Epithelial cell of prostate (primary cell): ENCODE data around the gene IQCK.
"Not testable (repeated sequence)": the region's sequence is repeated elsewhere in the genome, so short reads cannot be mapped to it uniquely, and the experiment has no call there.

Experiments
- DNase-seq: peaks from one replicate; pipeline ENCODE4 v3.0.0-alpha.2; 2011; ENCODE audit warnings: low read depth, low spot score
- H3K27ac ChIP-seq: fragments of 450-650 bp; 2 replicates; pipeline ENCODE4 v1.5.1; 2017; ENCODE audit warnings: mild to moderate bottlenecking

The IQCK gene

DNA sequence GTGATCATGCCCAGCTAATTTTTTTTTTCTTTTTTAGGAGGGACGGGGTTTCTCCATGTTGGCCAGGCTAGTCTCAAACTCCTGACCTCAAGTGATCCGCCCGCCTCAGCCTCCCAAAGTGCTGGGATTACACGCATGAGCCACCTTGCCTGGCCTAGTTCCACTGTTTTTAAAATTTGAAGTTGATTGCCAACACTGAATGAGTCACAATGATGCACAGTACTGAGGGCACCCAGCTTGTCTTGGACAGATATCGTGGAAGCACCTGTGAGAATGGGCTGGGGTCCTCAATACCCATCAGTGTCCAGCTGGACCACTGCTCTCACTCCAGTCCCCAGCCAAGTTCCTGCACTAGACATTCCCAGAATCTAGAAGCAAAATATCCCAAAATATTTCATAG, 2.5 kb upstream of the IQCK start:
- peak overlapping the region; percentile 24 for H3K27ac ChIP-seq
- DNase-seq: no peak

DNA sequence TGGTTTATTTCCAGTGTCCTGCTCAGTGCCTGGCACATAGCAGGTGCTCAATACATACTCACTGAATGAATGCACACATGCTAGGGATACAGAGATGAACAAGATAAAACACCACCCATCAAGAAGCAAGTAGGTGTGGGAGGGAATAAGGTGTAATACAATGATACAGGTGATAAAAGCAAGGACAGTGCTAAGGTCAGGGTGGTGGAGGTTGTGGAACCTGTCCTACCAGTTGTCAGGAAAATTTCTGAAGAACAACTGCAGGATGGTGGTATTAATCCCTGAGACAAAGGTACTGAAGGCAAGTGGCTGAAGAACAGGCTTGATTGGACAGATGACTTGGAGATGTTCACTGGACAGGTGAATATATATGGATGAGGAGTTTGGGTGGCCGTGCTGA, 1.9 kb upstream of the IQCK start:
- H3K27ac ChIP-seq: peak overlapping the region; percentile 24
- no peak for DNase-seq

DNA sequence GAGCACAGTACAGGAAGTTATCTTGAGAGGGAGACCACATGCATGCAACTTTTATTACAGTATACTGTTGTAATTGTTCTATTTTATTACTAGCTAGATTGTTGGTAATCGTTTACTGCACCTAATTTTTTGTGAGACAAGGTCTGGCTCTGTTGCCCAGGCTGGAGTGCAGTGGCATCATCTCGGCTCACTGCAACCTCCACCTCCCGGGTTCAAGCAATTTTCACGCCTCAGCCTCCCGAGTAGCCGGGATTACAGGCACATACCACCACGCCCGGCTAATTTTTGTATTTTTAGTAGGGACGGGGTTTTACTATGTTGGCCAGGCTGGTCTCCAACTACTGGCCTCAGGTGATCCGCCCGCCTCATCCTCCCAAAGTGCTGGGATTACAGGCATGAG, 1.3 kb upstream of the IQCK start:
- not testable (repeated sequence) for DNase-seq
- H3K27ac ChIP-seq: peak overlapping the region; percentile 24

DNA sequence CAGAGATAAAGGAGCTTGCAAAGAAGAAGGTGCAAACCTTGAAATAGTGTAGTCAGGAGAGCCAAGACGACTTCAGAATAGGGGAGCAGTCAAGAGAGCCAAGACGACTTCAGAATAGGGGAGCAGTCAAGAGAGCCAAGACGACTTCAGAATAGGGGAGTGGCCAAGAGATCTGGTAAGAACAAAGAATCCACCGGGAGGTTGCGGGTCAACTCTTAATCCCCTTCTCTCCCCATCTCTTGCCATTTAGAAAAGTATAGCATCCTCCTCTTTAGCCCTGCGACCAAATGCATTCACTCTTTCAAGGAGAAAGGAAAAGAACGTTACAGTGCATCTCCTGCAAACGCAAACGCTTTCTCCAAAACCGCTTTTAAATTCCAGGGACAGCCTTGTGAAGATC, 757 bp upstream of the IQCK start:
- no peak for DNase-seq
- H3K27ac ChIP-seq: peak overlapping the region; percentile 61

DNA sequence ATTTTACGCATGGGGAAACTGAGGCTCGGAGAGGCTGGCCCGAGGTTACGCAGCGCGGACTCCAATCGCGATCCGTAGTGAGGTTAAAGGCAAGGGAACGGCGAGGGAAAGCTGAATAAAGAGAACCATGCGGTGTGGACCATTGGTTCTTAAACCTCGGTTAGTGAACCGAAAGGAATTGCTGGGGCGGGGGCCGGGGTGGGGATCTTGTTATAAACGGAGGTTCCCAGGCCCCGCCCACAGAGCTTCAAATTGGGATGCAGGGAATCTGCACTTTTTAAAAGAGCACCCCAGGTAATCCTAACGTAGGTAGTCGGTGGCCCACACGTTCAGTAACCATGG, 524 bp downstream of the IQCK start:
- no peak for DNase-seq
- peak overlapping the region; percentile 61 for H3K27ac ChIP-seq

DNA sequence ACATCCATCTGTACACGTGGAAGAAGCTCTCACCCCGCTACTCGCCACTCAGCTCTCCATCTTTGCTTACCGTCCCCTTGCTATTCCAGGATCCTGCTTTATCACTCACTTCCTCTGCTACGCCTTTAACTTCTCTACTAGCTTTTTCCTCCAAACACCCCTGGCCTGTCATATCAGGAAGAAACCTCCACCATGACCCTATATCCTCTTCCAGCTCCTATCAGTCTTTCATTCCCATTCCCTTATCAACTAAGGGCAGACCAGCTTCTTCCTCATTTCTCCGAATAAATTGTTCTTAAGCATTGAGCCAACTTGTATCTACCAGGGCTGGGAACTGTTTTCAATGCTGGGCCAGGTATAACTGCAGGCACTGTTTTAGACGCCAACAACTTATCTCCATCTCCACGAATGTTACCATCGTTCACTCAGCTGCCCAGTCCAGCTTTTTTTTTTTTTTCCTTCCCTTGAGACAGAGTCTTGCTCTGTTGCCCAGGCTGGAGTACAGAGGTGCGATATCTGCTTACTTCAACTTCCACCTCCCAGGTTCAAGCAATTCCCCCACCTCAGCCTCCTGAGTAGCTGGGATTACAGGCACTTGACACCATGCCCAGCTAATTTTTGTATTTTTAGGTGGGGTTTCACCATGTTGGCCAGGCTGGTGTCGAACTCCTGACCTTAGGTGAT, 4.3 kb downstream of the IQCK start:
- DNase-seq: no peak
- no peak overlapping the region for H3K27ac ChIP-seq

DNA sequence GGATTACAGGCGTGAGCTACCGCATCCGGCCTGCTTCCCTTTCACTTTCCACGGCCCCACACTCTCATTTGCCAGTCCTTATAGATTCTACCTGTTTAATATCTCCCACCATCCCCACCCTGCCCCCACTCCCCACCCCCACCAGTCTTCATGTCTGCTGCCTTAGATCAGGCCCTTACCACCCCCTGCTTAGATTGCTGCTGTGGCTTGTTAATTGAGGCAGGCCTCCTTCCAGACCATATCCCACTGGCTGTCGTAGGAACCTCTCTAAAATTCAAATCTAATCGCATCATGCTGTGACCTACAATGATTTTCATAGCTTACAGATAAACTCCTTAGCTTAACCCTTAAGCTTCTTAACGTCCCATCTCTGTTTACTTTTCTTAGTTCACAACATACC, 4.9 kb downstream of the IQCK start:
- H3K27ac ChIP-seq: no peak overlapping the region
- no peak for DNase-seq

DNA sequence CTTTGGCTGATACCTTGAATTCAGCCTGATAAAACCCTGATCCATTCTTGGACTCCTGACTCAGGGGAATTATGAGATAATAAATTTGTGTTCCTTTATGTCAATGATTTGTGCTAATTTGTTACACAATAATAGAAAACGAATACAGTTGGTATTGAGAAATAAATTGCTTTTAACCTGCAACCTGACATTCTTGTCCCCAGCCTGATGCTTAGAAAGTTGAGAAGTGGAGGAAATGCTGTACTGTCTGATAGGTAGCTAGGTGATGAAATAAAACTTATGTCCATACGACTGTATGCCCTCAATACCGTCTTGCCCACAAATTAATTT, 10.5 kb downstream of the IQCK start:
- no peak for DNase-seq
- no peak overlapping the region for H3K27ac ChIP-seq

DNA sequence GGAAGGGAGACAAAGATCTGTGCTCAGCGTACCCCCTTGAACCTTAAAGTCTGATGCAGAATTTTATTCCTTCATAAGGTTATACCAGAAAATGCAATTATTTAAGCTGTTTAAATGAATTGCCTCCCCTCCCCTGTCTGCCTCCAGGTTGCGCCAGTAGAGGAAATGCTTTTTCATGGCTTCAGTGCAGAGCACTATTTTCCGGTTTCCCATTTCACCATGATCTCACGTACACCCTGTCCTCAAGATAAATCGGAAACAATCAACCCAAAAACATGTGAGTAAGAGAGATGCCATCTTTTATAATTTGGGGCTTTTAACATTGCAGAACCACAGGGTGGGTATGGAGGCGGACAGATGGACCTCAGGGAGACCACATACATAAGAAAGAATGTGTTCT, 15.5 kb downstream of the IQCK start:
- DNase-seq: no peak
- H3K27ac ChIP-seq: no peak overlapping the region

DNA sequence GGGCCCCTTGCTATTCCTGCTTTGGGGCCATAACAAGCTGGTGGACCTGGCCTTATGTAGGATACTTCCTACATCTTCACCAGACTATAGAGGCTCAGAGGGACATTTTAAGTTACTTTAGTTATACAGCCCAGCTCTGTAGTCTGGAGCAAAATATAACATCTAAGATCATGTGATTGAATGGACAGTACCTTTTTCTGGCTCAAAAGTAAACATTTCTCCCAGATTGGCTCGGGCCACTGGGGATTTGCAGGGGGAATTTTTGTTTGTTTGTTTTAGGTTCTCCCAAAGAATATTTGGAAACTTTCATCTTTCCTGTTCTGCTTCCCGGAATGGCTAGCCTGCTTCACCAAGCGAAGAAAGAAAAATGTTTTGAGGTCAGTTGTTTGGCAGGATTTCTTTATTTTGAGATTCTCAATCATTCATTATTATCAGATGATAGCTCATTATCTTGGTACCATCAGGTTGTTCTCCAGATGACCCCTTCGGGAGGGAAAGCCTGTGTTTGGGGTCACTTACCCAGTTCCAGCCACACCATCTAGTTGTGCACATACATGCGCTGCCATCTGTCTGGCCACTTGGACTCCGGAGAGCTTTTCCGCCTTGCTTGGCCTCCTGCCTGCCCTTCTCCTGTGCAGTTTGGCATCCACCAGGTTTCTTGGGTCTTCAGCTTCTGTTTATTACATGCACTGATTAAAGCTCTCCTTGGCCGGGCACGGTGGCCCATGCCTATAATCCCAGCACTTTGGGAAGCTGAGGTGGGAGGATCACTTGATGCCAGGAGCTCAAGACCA, 17.2 kb downstream of the IQCK start:
- no peak for DNase-seq
- H3K27ac ChIP-seq: no peak overlapping the region

DNA sequence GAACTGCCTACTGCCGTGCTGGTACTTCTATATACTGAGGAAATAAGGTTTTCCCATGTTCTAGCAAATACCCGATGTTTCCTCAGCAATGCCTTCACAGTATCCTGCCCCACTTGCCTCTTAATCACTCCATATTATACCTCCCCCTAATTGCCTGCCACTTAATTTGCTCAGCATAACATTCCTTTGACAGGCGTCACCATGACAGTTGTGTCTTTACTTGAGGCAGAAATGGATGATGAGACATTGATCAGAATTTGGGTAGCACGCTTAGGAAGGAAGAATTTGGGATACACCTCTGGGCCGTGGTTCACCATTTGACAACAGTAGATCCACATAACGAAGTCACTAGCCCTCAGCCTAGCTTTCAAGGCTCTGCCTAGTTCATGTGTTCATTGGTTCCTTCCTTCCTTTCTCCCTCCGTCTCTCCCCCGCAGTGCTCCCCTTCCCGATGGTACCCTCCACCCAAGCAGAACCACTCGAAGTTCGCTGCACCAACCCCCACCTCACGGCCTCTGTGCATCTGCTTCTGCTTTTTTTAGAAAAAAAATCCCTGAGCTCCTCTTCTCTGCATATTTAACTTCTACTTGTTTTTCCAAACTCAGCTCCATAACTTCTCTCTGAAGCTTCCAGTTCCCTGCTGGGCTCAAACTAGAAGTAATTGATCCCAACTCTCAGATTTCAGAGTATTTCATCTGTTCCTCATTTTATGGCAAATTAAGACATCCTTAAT, 19.4 kb downstream of the IQCK start:
- no peak for DNase-seq
- no peak overlapping the region for H3K27ac ChIP-seq

DNA sequence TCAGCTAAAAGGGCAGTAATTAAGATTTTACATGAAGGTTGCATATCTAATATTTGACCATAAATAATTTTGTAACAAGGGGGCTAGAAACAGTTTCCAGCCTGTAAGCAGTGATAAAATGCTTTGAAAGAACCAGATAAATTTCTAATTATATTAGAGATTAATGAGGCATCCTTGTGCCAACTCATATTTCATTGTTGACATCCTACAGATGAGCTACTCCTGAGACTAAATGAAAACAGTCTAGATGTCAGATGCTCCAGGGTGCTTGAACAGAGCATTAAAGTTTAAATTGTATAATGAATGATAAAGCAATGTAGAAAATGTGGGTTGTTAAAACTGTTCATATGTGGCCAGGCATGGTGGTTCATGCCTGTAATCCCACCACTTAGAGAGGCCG, 23.3 kb downstream of the IQCK start:
- no peak for DNase-seq
- no peak overlapping the region for H3K27ac ChIP-seq

DNA sequence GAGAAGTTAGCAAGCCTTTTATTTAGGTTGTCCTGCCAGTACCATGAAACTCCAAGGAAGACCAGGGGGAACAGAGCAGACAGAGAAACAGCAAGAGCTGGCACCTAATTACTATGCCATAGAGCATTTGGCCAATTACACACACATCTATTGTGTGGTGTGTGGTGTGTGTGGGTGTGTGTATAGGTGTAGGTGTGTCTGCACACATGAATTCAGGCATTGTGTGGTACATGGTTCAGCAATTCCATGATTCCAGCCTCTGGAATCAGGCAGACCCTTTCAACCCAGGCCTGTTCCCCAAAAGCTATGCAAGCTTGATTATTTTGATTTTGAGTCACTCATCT, 25.7 kb downstream of the IQCK start:
- no peak for DNase-seq
- no peak overlapping the region for H3K27ac ChIP-seq

DNA sequence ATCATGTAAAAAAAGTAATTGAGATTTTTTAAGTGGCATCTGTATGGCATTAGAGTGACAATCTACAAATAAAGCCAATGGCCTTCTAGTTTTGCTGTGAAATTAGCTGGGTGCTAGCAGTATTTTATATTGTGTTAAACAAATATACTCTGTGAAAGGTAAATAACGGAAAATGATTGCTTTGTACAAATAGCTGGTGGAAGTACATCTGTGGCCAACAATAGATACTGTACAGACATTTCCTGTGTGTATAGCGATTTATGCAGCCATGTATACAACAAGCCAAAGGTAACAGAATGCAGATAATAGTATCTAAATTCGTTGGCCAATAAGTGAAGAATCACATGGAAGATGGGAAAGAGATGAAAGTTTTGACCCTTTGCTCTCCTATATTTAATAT, 26.6 kb downstream of the IQCK start:
- no peak overlapping the region for H3K27ac ChIP-seq
- no peak for DNase-seq

DNA sequence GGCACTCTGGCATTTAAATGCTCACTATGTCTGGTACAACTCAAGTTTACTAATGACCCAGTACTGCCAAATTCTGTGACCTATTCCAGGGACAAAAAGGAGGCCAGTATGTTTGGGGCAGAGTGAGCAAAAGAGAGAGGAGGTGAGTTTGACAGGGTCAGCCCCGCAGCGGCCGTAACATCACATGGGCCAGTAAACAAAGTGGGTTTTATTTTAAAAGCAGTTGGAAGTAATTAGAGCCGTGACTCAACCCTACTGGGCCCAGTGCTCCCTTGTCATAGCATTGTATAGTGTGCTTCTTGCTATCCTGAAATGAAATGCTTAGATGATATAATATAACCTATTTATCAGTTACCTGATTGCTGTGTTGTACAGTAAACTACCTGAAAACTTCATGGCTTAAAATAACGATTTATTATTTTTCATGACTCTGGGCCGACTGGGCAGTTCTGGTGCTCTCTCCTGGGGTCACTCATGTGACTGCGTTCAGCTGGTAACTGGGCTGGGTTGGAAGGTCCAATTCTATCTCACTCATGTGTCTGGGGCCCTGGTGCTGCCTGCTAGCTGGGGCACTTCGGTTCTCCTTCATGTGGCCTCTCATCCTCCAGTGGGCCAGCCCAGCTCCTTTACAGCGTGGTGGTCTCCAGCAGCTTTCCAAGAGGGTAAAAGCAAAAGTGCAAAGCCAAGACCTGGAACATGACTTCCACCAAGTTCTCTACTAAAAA, 27.4 kb downstream of the IQCK start:
- H3K27ac ChIP-seq: no peak overlapping the region
- DNase-seq: no peak

DNA sequence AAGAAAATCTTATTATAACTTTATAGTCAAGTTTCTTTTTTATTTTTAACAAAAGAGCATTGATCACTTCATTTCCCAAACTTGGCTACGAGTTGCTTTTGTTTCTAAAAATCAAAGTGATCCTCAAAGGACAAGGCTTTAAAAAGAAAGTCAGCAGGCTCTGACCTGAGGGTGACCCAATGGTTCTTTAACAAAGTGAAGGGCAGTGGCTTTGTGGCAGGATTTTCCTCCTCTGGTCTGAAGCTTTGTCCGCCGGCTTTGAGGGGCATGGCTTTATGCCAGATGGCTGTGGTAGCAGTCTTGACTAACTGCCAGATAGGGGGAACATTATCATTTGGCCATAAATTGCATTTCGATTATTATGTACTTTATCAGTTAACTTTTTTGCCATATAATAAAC, 28.5 kb downstream of the IQCK start:
- H3K27ac ChIP-seq: no peak overlapping the region
- no peak for DNase-seq

DNA sequence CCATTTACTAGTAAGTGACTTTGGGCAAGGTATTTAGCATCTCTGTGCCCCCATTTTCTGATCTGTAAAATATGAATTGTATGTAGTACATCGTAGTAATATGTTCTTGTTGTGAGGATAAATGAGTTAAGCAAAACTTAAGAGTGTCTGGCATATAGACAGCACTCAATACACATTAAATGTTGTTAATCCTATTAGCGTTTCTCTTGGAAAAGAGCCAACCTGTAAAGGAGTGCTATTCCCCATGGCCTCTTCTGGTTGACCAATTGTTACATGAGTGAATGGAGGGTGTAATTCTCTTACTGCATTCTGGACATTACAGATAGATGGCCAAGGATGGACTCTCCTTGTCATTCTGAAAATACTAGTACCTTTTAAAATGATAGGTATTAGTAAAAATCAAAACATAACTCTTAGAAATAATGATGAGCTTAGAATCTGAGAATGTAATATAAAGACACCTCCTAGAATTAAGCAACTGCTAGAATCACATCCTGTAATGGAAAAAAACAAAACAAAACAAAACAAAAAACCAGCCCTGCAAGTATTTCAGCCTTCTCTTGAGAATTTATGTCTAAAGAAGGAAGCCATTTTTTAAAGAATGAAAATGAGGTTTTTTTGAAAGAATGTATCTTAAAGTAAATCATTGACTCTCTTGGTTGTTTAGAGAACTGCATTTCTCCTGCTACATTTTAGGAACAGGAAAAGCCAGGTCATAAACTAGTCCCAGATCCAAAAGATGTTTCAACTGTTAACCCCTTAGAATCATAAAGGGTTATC, 30.5 kb downstream of the IQCK start:
- DNase-seq: no peak
- peak overlapping the region; percentile 22 for H3K27ac ChIP-seq

DNA sequence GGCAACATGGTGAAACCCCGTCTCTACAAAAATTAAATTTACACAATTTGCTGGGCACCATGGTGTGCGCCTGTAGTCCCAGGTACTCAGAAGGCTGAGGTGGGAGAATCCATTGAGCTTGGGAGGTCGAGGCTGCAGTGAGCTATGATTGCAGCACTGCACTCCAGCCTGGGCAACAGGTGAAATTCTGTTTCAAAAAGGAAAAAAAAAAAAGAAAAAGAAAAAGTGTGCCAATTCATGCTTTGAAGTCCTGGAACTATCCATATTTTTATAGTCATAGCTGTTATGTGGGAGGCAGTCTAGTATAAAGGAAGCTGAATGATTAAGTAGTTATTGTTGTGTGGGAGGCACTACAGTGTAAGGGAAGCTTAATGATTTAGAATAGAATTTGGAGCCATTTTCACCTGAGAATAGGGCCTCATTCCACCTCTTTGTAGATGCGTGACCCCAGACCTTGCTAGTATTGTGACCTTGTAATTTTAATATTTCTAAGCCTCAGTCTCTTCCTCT, 31.6 kb downstream of the IQCK start:
- H3K27ac ChIP-seq: no peak overlapping the region
- DNase-seq: no peak

DNA sequence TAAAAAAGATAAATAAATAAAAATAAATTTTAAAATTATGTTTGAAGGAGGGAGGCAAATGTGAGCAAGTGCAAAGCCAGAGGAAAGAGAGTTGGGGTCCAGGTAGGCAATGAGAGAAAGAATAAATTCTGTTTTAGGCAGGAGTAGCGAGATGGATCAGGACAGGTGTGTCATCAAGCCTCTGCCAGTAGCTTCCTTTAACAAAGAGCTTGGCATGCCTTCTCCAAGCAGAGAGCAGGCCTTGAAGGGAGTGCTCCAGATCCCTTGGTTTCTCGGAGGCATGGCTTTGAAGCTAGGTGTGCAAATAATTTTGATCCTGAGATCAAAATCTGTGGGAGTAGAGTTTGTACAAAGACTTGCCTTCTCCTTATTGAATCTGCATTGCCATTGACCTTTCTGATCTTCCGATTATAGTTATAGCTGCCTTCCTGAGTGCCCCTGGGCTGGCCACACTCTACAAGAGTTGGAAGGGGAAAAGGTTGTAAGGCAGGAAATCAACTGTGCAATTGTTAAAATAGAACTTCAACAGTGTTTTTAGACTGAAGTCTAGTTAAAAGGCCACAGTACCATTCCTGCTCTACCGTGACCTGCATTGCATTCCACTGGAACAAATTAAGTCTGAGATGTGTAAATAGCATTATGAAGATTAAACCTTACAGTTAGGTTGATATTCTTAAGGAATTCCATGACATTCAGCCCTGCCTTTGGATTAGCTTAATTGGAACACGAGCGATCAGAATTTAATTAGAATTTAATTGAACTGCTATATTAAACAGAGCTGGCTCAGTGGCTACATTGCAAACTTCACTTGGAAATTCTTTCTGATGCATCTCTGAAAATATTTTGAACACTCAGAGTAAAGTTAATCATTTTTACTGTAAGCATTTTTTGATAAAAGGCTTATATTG, 33.7 kb downstream of the IQCK start:
- H3K27ac ChIP-seq: no peak overlapping the region
- DNase-seq: no peak
